Breast epithelium (tissue), 4 donors: Measurements from ENCODE around the gene TSEN54. TPM values are rescaled to one million over a fixed set of nuclear protein-coding genes. Genes with fewer than 3 reads are reported as not detected.

Experiments used
- DNase-seq, 2 donors: peaks; one replicate each; pipeline ENCODE4 v3.0.0-alpha.2; 2019; ENCODE audit warnings: low spot score in 2 of 2
- H3K27ac ChIP-seq, 2 donors: fragments of 200-600 bp; sonication (generic) in 1 of 2; one replicate each; pipeline ENCODE4 v1.5.1; 2016 to 2019; ENCODE audit warnings: mild to moderate bottlenecking in 1 of 2
- H3K27me3 ChIP-seq, 2 donors: fragments of 200-600 bp; sonication (generic) in 1 of 2; one replicate each; pipeline versions ENCODE4 v1.5.1 to v1.6.0; 2017 to 2019; ENCODE audit warnings: control low read depth in 1 of 2, mild to moderate bottlenecking in 1 of 2
- H3K36me3 ChIP-seq: fragments of 200-600 bp; one replicate; pipeline ENCODE4 v1.5.1; 2019
- H3K4me1 ChIP-seq, 2 donors: fragments of 200-600 bp; sonication (generic); one replicate each; pipeline ENCODE4 v1.5.1; 2016 to 2019; ENCODE audit warnings: control low read depth in 1 of 2
- H3K4me3 ChIP-seq, 3 donors: fragments of 200-600 bp; sonication (generic); 1 replicate in 2 of 3; 2 replicates in 1 of 3; pipeline ENCODE4 v1.5.1; 2016 to 2019; ENCODE audit warnings: mild to moderate bottlenecking in 3 of 3, moderate library complexity in 2 of 3
- H3K9me3 ChIP-seq, 2 donors: fragments of 200-600 bp; sonication (generic) in 1 of 2; one replicate each; pipeline ENCODE4 v1.5.1; 2016 to 2019; ENCODE audit warnings: control low read depth in 1 of 2
- CTCF ChIP-seq, 3 donors: fragments of 450-650 bp; IDR thresholded peaks; one replicate each; pipeline ENCODE4 v1.5.1; 2016 to 2017; ENCODE audit warnings: antibody characterized with exemption in 3 of 3, mild to moderate bottlenecking in 3 of 3, moderate library complexity in 3 of 3
- POLR2A ChIP-seq: fragments of 450-650 bp; IDR thresholded peaks from one replicate; pipeline ENCODE4 v1.6.1; 2016; ENCODE audit warnings: antibody characterized with exemption, mild to moderate bottlenecking, moderate library complexity
- POLR2AphosphoS5 ChIP-seq, 3 donors: sonication (generic); formaldehyde crosslinking; IDR thresholded peaks; one replicate each; pipeline ENCODE4 v1.6.1; 2017; ENCODE audit warnings: antibody characterized with exemption in 3 of 3
- intact Hi-C: fragments of 100-400 bp; cut with DNase I; formaldehyde crosslinking; loops from one replicate; pipeline ENCODE4 v1.15.1; 2023; ENCODE audit warnings: low total_unique reads
- total RNA-seq, 3 donors: library from RNA; depleted of rRNA; stranded (reverse); fragments of >200 nt; gene quantifications; one replicate each; pipeline ENCODE4 v1.1.0, GENCODE V29; 2016

Gene TSEN54
- total RNA-seq, 3 donors from 2014 or later = 18.4 to 34.7 (median 31.2) TPM

- TF ChIP-seq CTCF (IDR thresholded peaks at IDR 0.05) (no peak), POLR2A (no peak), POLR2AphosphoS5 (IDR thresholded peaks at IDR 0.05) (no peak)
- Histone ChIP-seq H3K4me1 (peaks cover 0 to 4% of the 10 kb centered on the region in 2 donors), H3K27ac (no peak overlapping the region), H3K27me3 (no peaks in the 10 kb centered on the region), H3K9me3 (no peaks in the 10 kb centered on the region), H3K4me3 (no peak overlapping the region), H3K36me3 (no peaks in the 10 kb centered on the region)
- DNase-seq = no peak
- intact Hi-C loops = no loop called here
Measured at GRCh38 chr17:75496005-75496404, 20.3 kb upstream of the TSEN54 start.

GRCh38 chr17:75498039-75498725 lies 18.1 kb upstream of the TSEN54 start:
- TF ChIP-seq POLR2A (no peak), POLR2AphosphoS5 (IDR thresholded peaks at IDR 0.05) (no peak), CTCF (IDR thresholded peaks at IDR 0.05) (no peak)
- no peak for DNase-seq
- Histone ChIP-seq H3K4me3 (no peak overlapping the region), H3K36me3 (no peaks in the 10 kb centered on the region), H3K9me3 (no peaks in the 10 kb centered on the region), H3K27me3 (no peaks in the 10 kb centered on the region), H3K4me1 (peaks cover 0 to 13% of the 10 kb centered on the region in 2 donors), H3K27ac (no peak overlapping the region)
- intact Hi-C loops = no loop called here

GRCh38 chr17:75498726-75499213 lies 17.6 kb upstream of the TSEN54 start:
- Histone ChIP-seq H3K4me3 (no peak overlapping the region), H3K4me1 (peaks cover 0 to 13% of the 10 kb centered on the region in 2 donors), H3K9me3 (no peaks in the 10 kb centered on the region), H3K36me3 (no peaks in the 10 kb centered on the region), H3K27me3 (no peaks in the 10 kb centered on the region), H3K27ac (peak overlapping the region in 1 of 2 donors; percentile 58)
- TF ChIP-seq CTCF (IDR thresholded peaks at IDR 0.05) (no peak), POLR2A (no peak), POLR2AphosphoS5 (IDR thresholded peaks at IDR 0.05) (no peak)
- intact Hi-C loops = no loop called here
- DNase-seq = no peak

GRCh38 chr17:75499313-75500022 lies 16.9 kb upstream of the TSEN54 start:
- Histone ChIP-seq H3K27ac (peak overlapping the region in 1 of 2 donors; percentile 58), H3K9me3 (no peaks in the 10 kb centered on the region), H3K4me1 (peaks cover 0 to 13% of the 10 kb centered on the region in 2 donors), H3K4me3 (no peak overlapping the region), H3K27me3 (no peaks in the 10 kb centered on the region), H3K36me3 (no peaks in the 10 kb centered on the region)
- intact Hi-C loops = no loop called here
- TF ChIP-seq CTCF (IDR thresholded peaks at IDR 0.05) = no peak
- TF ChIP-seq POLR2AphosphoS5 (IDR thresholded peaks at IDR 0.05) = no peak
- TF ChIP-seq POLR2A = no peak
- DNase-seq = no peak
